Measurements from ENCODE around the gene PTPRN2. TPM values are rescaled to one million over a fixed set of nuclear protein-coding genes. Genes with fewer than 3 reads are reported as not detected.

The PTPRN2 gene
- total and polyA plus RNA-seq, 2 of the 8 experiments (the other 6 are each of a cell fraction or from before 2014, with no cell fraction given): 2.6 to 4.5 TPM

DNA sequence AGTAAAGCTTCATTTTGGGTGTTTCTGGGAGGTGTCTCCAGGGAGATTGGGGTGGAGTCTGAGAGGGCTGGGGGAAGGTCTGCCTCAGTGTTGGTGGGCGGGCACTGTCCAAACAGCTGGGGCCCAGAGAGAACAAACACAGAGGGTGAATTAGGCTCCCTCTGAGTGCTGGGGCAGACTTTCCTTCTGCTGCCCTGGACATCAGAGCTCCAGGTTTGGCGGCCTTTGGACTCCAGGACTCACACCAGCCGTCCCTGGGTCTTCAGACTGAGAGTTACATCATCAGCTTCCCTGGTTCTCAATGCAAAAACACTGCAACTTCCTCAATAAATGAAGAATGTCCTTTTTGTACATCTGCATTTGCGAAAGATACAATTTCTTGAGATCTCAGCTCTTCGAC is 427.4 kb downstream of the PTPRN2 start:
- no peak overlapping the region for H3K14ac ChIP-seq (ENCODE audit: insufficient read length)
- no peak overlapping the region for H3K27ac ChIP-seq (ENCODE audit: low read depth, low read length)
- POLR2A ChIA-PET (ENCODE audit: partially characterized antibody): no interaction called here
- DNase-seq (ENCODE audit: low read depth in 1 of 2, low spot score in 2 of 2) (no peak), FAIRE-seq (no peak)
- no peak overlapping the region for H4K8ac ChIP-seq (ENCODE audit: extremely low read depth, insufficient read depth, low read length)
- no peak overlapping the region for H3K4me3 ChIP-seq (ENCODE audit: extremely low read depth in 1 of 4, insufficient read depth in 2 of 4, low read depth in 3 of 4, low read length in 4 of 4)
- no peak overlapping the region for H2BK5ac ChIP-seq (ENCODE audit: low read depth, low read length)
- peaks cover 0 to 3% of the 10 kb centered on the region in 2 experiments; a peak in 1 of 4 replicates for H3K79me2 ChIP-seq (ENCODE audit: control insufficient read depth in 1 of 2, insufficient read depth in 2 of 2, low read length in 2 of 2)
- no peak overlapping the region for H2BK15ac ChIP-seq (ENCODE audit: low read length)
- H2BK120ac ChIP-seq (replicated peaks; ENCODE audit: low read depth, low read length): no peak overlapping the region
- no peak overlapping the region for H4K91ac ChIP-seq (replicated peaks; ENCODE audit: insufficient read length, low read length)
- H3K4me2 ChIP-seq (ENCODE audit: insufficient read depth in 1 of 2, low read depth in 2 of 2, low read length in 2 of 2): no peak overlapping the region
- H4K20me1 ChIP-seq (replicated peaks in 1 of 2; ENCODE audit: control insufficient read depth in 1 of 2, insufficient read depth in 2 of 2, low read length in 2 of 2): peaks cover 0 to 4% of the 10 kb centered on the region in 2 experiments
- H2AK5ac ChIP-seq (ENCODE audit: low read depth, low read length): no peak overlapping the region
- no peaks in the 10 kb centered on the region for H3K27me3 ChIP-seq (replicated peaks in 1 of 4; ENCODE audit: control insufficient read depth in 3 of 4, extremely low read depth in 1 of 4, insufficient read depth in 3 of 4, low read length in 3 of 4)
- H2BK12ac ChIP-seq (ENCODE audit: low read depth, low read length): no peak overlapping the region
- no peak overlapping the region for H2AFZ ChIP-seq (ENCODE audit: low read length)
- no peak overlapping the region for H3K56ac ChIP-seq (replicated peaks; ENCODE audit: insufficient read length, low read depth, low read length)
- peaks cover 22 to 39% of the 10 kb centered on the region in 2 experiments for H3K9me3 ChIP-seq (ENCODE audit: insufficient read depth in 2 of 2, low read depth in 1 of 2, low read length in 1 of 2)
- no peak overlapping the region for H4K5ac ChIP-seq (ENCODE audit: insufficient read length, low read depth, low read length)
- H3K4me1 ChIP-seq (replicated peaks in 1 of 4; ENCODE audit: control insufficient read depth in 3 of 4, insufficient read depth in 4 of 4, low read length in 3 of 4): no peaks in the 10 kb centered on the region; a peak in 1 of 7 replicates
- no peak overlapping the region for H3K9ac ChIP-seq (replicated peaks in 1 of 4; ENCODE audit: extremely low read depth in 1 of 4, low read depth in 3 of 4, low read length in 3 of 4)
- H3K18ac ChIP-seq (ENCODE audit: extremely low read depth, low read length): no peak overlapping the region
- WGBS, 2 experiments (ENCODE audit: extremely low coverage in 1 of 2, insufficient coverage in 1 of 2, insufficient read length in 1 of 2, insufficient replicate concordance in 2 of 2, low coverage in 1 of 2, low lambda C conversion rate in 2 of 2, missing lambda C conversion rate in 1 of 2): 90% methylated on average over 5 of the region's 5 CpGs; no CpG with 5 or more reads in 1 of the 2 experiments
- H3K23ac ChIP-seq (ENCODE audit: insufficient read length): no peak overlapping the region
- no peak overlapping the region for H3K4ac ChIP-seq (replicated peaks; ENCODE audit: insufficient read length, low read depth, low read length)
- no peaks in the 10 kb centered on the region for H3K36me3 ChIP-seq (ENCODE audit: control insufficient read depth in 2 of 4, insufficient read depth in 4 of 4, low read length in 3 of 4)
- H2BK20ac ChIP-seq (ENCODE audit: low read length): no peak overlapping the region
- H3K79me1 ChIP-seq (ENCODE audit: low read depth, low read length): no peaks in the 10 kb centered on the region
- peaks cover 5% of the 10 kb centered on the region; the same call in 1 of the 2 replicates for H3K23me2 ChIP-seq (ENCODE audit: low read depth, low read length)
- CTCF ChIA-PET (ENCODE audit: partially characterized antibody): interaction anchor here (0.5 to 1.4 kb wide), 4 partner anchors 8 to 1130 kb away, joined by 3 to 7 read pairs (median 4); no protein-coding TSS in a partner anchor
- TF ChIP-seq EGR1 (IDR thresholded peaks at IDR 0.05; ENCODE audit: borderline replicate concordance, low read depth, low read length) (no peak), SUZ12 (IDR thresholded peaks at IDR 0.05; ENCODE audit: low read length) (no peak)
- TF ChIP-seq, protein P1, sequence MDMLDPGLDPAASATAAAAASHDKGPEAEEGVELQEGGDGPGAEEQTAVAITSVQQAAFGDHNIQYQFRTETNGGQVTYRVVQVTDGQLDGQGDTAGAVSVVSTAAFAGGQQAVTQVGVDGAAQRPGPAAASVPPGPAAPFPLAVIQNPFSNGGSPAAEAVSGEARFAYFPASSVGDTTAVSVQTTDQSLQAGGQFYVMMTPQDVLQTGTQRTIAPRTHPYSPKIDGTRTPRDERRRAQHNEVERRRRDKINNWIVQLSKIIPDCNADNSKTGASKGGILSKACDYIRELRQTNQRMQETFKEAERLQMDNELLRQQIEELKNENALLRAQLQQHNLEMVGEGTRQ (IDR thresholded peaks at IDR 0.05; ENCODE audit: low read length): no peak

Data from H1 (cell line).